GM12878 (cell line): ENCODE measurements around the gene DOCK9. TPM values are rescaled to one million over a fixed set of nuclear protein-coding genes. Genes with fewer than 3 reads are reported as not detected.

Source experiments
- ATAC-seq: fragments of 200-7000 bp; cut with Tn5 transposase; 3 replicates; pipeline ENCODE4 v1.9.1; 2020; ENCODE audit warnings: mild to moderate bottlenecking, moderate library complexity
- BruUV-seq: library from RNA; stranded (reverse); fragments of 400-500 nt; replicated peaks from 2 replicates; lab custom pipeline; 2021; lab: Mats Ljungman, UMichigan
- CTCF ChIA-PET: fragments of 300-600 bp; sonication (Branson Sonifier 250); formaldehyde crosslinking; extraction: SDS; loops from one replicate; lab custom pipeline; 2021; ENCODE audit warnings: inconsistent platforms; lab: Yijun Ruan, JAX
- POLR2A ChIA-PET: fragments of 350-600 bp; formaldehyde crosslinking; extraction: SDS; loops from one replicate; lab custom pipeline; 2021; ENCODE audit warnings: inconsistent platforms; lab: Charles Lee
- RAD21 ChIA-PET: fragments of 300-600 bp; sonication (Branson Sonifier 250); formaldehyde crosslinking; loops from one replicate; lab custom pipeline; 2023; ENCODE audit warnings: antibody characterized with exemption; ENCODE audit not compliant: unreplicated experiment; lab: Charles Lee
- SMC1A ChIA-PET: fragments of 300-600 bp; sonication (Branson Sonifier 250); formaldehyde crosslinking; loops from one replicate; lab custom pipeline; 2023; ENCODE audit not compliant: unreplicated experiment, uncharacterized antibody; lab: Charles Lee
- DNase-seq: peaks from one replicate; pipeline ENCODE4 v3.0.0-alpha.2; 2011; ENCODE audit warnings: low read depth, low spot score
- FAIRE-seq: peaks from 3 replicates; lab custom pipeline; 2011; peaks lifted over from hg19 to GRCh38; lab: Jason Lieb, UNC
- H2AFZ ChIP-seq: 2 replicates; pipeline ENCODE4 v1.6.0; 2011; ENCODE audit warnings: low read depth, low read length, control low read depth; ENCODE audit not compliant: control insufficient read depth
- H3K27ac ChIP-seq: 2 replicates; pipeline ENCODE4 v1.5.1; 2011; ENCODE audit warnings: control low read depth; ENCODE audit not compliant: control insufficient read depth, insufficient read depth
- H3K27me3 ChIP-seq, 2 experiments: replicated peaks in 1 of 2; 2 replicates each; pipeline versions ENCODE4 v1.6.0 to v1.6.1; 2011; ENCODE audit warnings: low read length in 1 of 2; ENCODE audit not compliant: control insufficient read depth in 2 of 2, insufficient read depth in 2 of 2
- H3K36me3 ChIP-seq, 2 experiments: 2 replicates each; pipeline ENCODE4 v1.5.1; 2011; ENCODE audit warnings: low read length in 1 of 2; ENCODE audit not compliant: control insufficient read depth in 2 of 2, insufficient read depth in 2 of 2
- H3K4me1 ChIP-seq: 2 replicates; pipeline ENCODE4 v1.6.1; 2011; ENCODE audit warnings: mild to moderate bottlenecking, low read length, moderate library complexity, mixed read lengths; ENCODE audit not compliant: control insufficient read depth, insufficient read depth
- H3K4me2 ChIP-seq: 2 replicates; pipeline ENCODE4 v1.6.0; 2011; ENCODE audit warnings: control low read depth; ENCODE audit not compliant: control insufficient read depth, insufficient read depth
- H3K4me3 ChIP-seq: fragments of 200-600 bp; sonication (generic); 2 replicates; pipeline ENCODE4 v1.5.1; 2016
- H3K79me2 ChIP-seq: 2 replicates; pipeline ENCODE4 v1.6.0; 2011; ENCODE audit warnings: low read length; ENCODE audit not compliant: control insufficient read depth, insufficient read depth
- H3K9ac ChIP-seq: 2 replicates; pipeline ENCODE4 v1.8.0; 2011; ENCODE audit warnings: low read length, control low read depth, mixed read lengths; ENCODE audit not compliant: control insufficient read depth, insufficient read depth
- H3K9me3 ChIP-seq: replicated peaks from 3 replicates; pipeline ENCODE4 v1.5.1; 2011; ENCODE audit warnings: mild to moderate bottlenecking, low read length; ENCODE audit not compliant: control insufficient read depth, insufficient read depth
- H4K20me1 ChIP-seq: 2 replicates; pipeline ENCODE4 v1.6.0; 2011; ENCODE audit not compliant: control insufficient read depth, insufficient read depth
- ATF7 ChIP-seq: fragments of 450-650 bp; IDR thresholded peaks from 2 replicates; pipeline ENCODE4 v1.6.1; 2016; ENCODE audit warnings: low read depth, mild to moderate bottlenecking
- BACH1 ChIP-seq: fragments of 450-650 bp; IDR thresholded peaks from 2 replicates; pipeline ENCODE4 v1.6.1; 2017; ENCODE audit warnings: mild to moderate bottlenecking, borderline replicate concordance
- BCLAF1 ChIP-seq: fragments of 450-650 bp; IDR thresholded peaks from 2 replicates; pipeline ENCODE4 v1.6.1; 2017; ENCODE audit warnings: antibody characterized with exemption, mild to moderate bottlenecking, moderate library complexity
- CEBPZ ChIP-seq: fragments of 150-350 bp; IDR thresholded peaks from 2 replicates; pipeline ENCODE4 v1.6.1; 2016; ENCODE audit warnings: low read depth, low read length
- MYC ChIP-seq: IDR thresholded peaks from 2 replicates; pipeline ENCODE4 v1.6.1; 2011; ENCODE audit warnings: mild to moderate bottlenecking, low read length, moderate library complexity, inconsistent platforms; ENCODE audit not compliant: insufficient read depth, insufficient replicate concordance, insufficient read length, severe bottlenecking
- NFYB ChIP-seq: IDR thresholded peaks from 2 replicates; pipeline ENCODE4 v1.6.1; 2011; ENCODE audit warnings: low read depth, mild to moderate bottlenecking, low read length, improper control_type of control experiment, moderate library complexity; ENCODE audit not compliant: insufficient read depth
- POU2F2 ChIP-seq: IDR thresholded peaks from 3 replicates; pipeline ENCODE4 v1.6.1; 2011; ENCODE audit warnings: low read depth, mild to moderate bottlenecking, low read length, borderline replicate concordance
- SMAD1 ChIP-seq: fragments of 450-650 bp; IDR thresholded peaks from 2 replicates; pipeline ENCODE4 v1.6.1; 2018; ENCODE audit warnings: mild to moderate bottlenecking, low read depth; ENCODE audit not compliant: partially characterized antibody
- ZBTB33 ChIP-seq: fragments of 450-650 bp; IDR thresholded peaks from 2 replicates; pipeline ENCODE4 v1.6.1; 2017; ENCODE audit warnings: mild to moderate bottlenecking
- whole genome bisulfite sequencing: methylation state at CpG from one replicate; pipeline ENCODE4 v1.1.6; 2016; ENCODE audit warnings: low lambda C conversion rate; ENCODE audit not compliant: insufficient replicate concordance, insufficient coverage; ENCODE audit errors: missing lambda C conversion rate; 5-methylcytosine and 5-hydroxymethylcytosine counted together
- in situ Hi-C: fragments of 300-500 bp; cut with MboI; formaldehyde crosslinking; loops from 9 replicates; pipeline ENCODE4 v1.14.3; 2018; ENCODE audit warnings: mixed read lengths
- intact Hi-C: fragments of 100-400 bp; cut with micrococcal nuclease; formaldehyde crosslinking; loops from one replicate; pipeline ENCODE4 v1.14.2; 2022; ENCODE audit not compliant: unreplicated experiment
- polyA plus RNA-seq, 11 experiments: library from polyadenylated mRNA; depleted of rRNA in 4 of 11; unstranded in 6 of 11; stranded (reverse) in 5 of 11; fragments of >200 nt; fragmentation: Nextera tagmentation in 4 of 11; fragmentation: Illumina TruSeq in 1 of 11; extraction: Ambion mirVana in 4 of 11; extraction: Trizol in 1 of 11; gene quantifications; 1 replicate in 1 of 11; 2 replicates in 10 of 11; pipeline versions ENCODE4 v1.2.1 to v1.2.3, GENCODE V29; 2011 to 2016; ENCODE audit warnings: inconsistent platforms in 2 of 11, missing spikeins in 2 of 11, low read depth in 1 of 11
- total RNA-seq, 4 experiments: library from RNA; depleted of rRNA in 3 of 4; stranded (reverse); fragments of >200 nt in 3 of 4; fragmentation: Illumina TruSeq in 1 of 4; extraction: Trizol in 1 of 4; gene quantifications; 2 replicates each; pipeline versions ENCODE4 v1.2.1 to v1.2.3, GENCODE V29; 2013 to 2021
- TF ChIP-seq, protein P1 (sequence below): IDR thresholded peaks from 2 replicates; pipeline ENCODE4 v1.6.1; 2012; ENCODE audit warnings: low read length, inconsistent platforms
- TF ChIP-seq, protein P2 (sequence below): fragments of 450-650 bp; IDR thresholded peaks from 2 replicates; pipeline ENCODE4 v1.6.1; 2017; ENCODE audit warnings: mild to moderate bottlenecking, low read depth, inconsistent platforms; ENCODE audit not compliant: poor library complexity, severe bottlenecking

The DOCK9 gene
- total and polyA plus RNA-seq, 10 of the 15 experiments (the other 5 are each of a cell fraction or from before 2014, with no cell fraction given), result 0.09 to 2.9 (median 0.74) TPM

DNA sequence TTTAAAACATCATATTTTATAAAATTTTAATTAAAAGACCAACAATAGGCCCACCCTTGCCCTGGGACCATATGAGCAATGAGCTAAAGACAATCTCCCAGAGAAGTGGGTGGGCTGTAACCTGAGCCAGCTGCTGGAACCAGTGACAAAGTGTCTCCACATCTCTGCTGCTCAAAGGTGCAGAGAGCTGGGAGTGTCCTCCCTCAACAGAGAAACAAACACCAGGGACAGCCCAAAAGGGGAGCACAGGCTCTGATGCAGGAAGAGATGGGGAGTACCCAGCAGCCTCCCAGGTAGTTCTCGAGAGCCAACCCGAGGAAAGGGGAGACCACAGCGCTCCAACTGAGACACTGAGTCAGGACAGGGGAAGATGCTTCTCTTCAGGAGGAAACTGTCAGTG is 39.1 kb downstream of the DOCK9 start:
- H3K79me2 ChIP-seq, result no peaks in the 10 kb centered on the region
- ChIA-PET SMC1A (interaction anchor here (1.0 kb wide), 1 partner anchor 78 kb away, joined by 3 read pairs; no protein-coding TSS in a partner anchor), RAD21 (no interaction called here), POLR2A (interaction anchor here (0.5 kb wide), 1 partner anchor 745 kb away, joined by 4 read pairs; no protein-coding TSS in a partner anchor), CTCF (no interaction called here)
- intact Hi-C loops, result loop anchor here (1.0 kb wide), 1 partner anchor 46 kb away; no protein-coding TSS in a partner anchor
- peaks cover 2% of the 10 kb centered on the region; the same call in 1 of the 3 replicates for H3K9me3 ChIP-seq
- DNase-seq, result no peak
- no peak for ATAC-seq
- in situ Hi-C loops, result no loop called here
- 31% methylated on average over 3 of the region's 3 CpGs for WGBS
- H3K27ac ChIP-seq, result no peak overlapping the region
- H3K27me3 ChIP-seq, result no peaks in the 10 kb centered on the region
- no peak overlapping the region for H3K9ac ChIP-seq
- no peak overlapping the region for H2AFZ ChIP-seq
- H3K4me2 ChIP-seq, result no peak overlapping the region
- no peak overlapping the region for H3K4me3 ChIP-seq
- H3K36me3 ChIP-seq, result no peaks in the 10 kb centered on the region
- no peaks in the 10 kb centered on the region for H4K20me1 ChIP-seq
- BruUV-seq, result no TSS peak
- no peaks in the 10 kb centered on the region for H3K4me1 ChIP-seq
- FAIRE-seq, result no peak
- TF ChIP-seq NFYB (no peak), ATF7 (no peak), SMAD1 (no peak), CEBPZ (no peak), BACH1 (no peak), MYC (no peak), ZBTB33 (no peak), POU2F2 (no peak), BCLAF1 (no peak)
- TF ChIP-seq, protein P1, sequence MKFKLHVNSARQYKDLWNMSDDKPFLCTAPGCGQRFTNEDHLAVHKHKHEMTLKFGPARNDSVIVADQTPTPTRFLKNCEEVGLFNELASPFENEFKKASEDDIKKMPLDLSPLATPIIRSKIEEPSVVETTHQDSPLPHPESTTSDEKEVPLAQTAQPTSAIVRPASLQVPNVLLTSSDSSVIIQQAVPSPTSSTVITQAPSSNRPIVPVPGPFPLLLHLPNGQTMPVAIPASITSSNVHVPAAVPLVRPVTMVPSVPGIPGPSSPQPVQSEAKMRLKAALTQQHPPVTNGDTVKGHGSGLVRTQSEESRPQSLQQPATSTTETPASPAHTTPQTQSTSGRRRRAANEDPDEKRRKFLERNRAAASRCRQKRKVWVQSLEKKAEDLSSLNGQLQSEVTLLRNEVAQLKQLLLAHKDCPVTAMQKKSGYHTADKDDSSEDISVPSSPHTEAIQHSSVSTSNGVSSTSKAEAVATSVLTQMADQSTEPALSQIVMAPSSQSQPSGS, result no peak
- TF ChIP-seq, protein P2, sequence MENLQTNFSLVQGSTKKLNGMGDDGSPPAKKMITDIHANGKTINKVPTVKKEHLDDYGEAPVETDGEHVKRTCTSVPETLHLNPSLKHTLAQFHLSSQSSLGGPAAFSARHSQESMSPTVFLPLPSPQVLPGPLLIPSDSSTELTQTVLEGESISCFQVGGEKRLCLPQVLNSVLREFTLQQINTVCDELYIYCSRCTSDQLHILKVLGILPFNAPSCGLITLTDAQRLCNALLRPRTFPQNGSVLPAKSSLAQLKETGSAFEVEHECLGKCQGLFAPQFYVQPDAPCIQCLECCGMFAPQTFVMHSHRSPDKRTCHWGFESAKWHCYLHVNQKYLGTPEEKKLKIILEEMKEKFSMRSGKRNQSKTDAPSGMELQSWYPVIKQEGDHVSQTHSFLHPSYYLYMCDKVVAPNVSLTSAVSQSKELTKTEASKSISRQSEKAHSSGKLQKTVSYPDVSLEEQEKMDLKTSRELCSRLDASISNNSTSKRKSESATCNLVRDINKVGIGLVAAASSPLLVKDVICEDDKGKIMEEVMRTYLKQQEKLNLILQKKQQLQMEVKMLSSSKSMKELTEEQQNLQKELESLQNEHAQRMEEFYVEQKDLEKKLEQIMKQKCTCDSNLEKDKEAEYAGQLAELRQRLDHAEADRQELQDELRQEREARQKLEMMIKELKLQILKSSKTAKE, result no peak
